ENCODE measurements around the gene MSI2.

Gene MSI2

DNA sequence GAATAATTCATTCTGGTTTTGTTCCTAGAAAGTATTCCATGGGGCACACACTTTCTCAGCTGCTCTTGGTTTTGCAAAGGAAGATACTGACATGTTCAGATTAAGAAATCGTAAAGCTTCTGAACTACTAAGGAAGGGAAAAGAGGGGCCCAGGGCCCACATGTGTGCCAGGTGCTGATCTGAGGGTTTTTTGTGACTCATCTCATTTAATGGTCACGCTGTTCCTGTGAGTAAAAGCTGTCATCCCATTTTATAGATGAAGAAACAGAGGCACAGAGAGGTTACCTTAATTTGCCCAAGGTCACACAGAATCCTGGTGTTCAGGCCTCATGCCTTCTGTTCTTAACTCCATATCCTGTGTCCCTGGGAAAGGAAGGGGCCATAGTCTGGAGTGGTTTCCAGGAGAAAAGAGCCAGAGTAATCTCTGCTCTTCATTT lies 113.2 kb downstream of the MSI2 start:
- no peak for DNase-seq (ENCODE audit: low spot score)

DNA sequence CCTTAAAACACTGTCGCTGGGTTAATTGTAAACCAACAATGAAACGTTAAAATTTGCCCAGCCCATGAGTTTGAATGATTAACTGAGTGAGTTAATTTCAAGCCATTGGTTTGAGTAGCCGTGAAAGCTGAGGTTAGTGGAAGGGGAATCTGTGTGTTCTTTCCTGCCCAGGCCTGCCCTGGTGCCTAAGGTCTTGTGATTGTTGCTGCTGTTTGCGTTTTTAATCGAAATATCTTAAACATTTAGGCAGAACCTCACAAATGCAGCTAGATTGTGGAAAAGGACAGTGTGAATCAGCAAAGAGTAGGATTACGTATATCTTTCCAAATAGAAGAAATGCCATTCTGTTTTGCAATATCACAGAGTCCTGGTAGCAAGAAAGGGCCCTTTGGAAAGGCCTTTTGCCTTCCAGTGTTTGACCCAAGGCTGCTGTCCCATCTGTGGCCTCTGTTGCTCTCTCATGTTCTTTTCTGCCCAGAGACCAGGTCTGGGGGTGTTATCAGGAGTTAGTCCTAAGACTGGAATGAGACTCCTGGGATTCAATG lies 113.8 kb downstream of the MSI2 start:
- DNase-seq (ENCODE audit: low spot score) = peak; percentile 39

DNA sequence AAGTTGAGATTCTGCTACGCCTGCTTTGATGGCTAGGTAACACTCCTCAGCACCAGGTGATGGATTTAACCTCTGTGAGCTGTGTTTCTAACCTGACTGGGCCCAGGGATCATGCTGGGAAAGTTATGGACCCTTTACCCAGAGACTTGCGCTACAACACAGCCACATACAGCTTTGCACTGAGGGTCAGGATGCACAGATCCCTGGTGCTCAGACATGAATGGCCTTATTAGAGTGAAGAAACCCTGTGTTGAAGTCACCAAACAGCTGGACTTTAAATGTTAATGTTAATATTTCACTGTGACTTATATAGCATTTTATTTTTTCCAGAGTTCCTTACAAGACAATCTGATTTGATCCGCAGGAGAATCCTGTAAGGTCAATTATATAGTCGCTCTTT lies 114.3 kb downstream of the MSI2 start:
- DNase-seq (ENCODE audit: low spot score) = no peak

DNA sequence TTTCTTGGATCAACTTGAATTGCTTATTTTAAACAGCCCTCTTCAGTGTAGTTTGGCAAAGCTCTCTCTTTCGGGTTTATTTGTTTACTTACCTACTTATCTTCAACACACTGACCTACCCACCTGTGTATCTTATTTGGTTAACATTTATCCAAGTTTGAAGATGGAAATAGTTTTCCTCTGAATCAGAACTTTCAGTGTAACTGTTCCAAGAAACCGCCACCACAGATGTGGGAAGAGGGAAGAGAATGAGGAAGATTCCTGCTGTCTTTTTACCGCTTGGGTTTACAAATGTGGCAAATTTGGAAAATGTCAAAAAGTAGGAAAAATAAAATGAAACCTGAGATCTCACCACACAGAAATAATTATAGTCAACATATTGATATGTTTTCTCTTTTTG lies 115.8 kb downstream of the MSI2 start:
- peak; percentile 45 for DNase-seq (ENCODE audit: low spot score)

DNA sequence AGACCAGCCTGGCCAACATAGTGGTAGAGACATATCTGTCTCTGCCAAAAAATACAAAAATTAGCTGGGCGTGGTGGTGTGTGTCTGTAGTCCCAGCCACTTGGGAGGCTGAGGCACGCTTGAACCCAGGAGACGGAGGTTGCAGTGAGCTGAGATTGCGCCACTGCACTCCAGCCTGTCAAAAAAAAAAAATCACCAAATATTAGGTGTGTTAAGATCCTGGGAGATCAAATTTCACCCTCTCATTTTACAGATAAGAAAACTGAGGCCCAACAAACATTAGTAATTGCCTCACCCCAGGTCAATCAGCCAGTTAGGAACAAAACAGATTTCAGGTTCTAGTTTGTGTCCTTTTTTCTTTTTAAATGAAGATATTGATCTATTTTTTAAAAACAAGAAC lies 116.7 kb downstream of the MSI2 start:
- DNase-seq (ENCODE audit: low spot score) = no peak

DNA sequence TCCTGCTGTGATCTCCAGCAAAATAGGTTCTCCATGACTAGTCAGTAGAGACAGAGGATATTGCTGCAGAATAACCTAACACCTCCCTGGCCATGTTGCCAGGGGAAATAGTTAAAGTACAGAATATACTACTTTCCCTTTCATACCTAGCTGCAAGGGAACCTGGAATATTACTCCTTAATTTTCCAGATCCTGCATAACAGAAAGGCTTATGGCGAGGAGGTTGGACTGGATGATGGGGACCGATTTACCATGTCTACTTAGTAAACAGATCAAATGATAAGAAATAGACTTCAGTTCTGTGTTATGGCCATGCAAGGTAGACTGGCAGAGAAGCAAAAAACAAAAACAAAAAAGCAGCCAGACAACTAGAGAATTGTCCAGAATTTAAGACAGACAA lies 117.4 kb downstream of the MSI2 start:
- DNase-seq (ENCODE audit: low spot score) = no peak

DNA sequence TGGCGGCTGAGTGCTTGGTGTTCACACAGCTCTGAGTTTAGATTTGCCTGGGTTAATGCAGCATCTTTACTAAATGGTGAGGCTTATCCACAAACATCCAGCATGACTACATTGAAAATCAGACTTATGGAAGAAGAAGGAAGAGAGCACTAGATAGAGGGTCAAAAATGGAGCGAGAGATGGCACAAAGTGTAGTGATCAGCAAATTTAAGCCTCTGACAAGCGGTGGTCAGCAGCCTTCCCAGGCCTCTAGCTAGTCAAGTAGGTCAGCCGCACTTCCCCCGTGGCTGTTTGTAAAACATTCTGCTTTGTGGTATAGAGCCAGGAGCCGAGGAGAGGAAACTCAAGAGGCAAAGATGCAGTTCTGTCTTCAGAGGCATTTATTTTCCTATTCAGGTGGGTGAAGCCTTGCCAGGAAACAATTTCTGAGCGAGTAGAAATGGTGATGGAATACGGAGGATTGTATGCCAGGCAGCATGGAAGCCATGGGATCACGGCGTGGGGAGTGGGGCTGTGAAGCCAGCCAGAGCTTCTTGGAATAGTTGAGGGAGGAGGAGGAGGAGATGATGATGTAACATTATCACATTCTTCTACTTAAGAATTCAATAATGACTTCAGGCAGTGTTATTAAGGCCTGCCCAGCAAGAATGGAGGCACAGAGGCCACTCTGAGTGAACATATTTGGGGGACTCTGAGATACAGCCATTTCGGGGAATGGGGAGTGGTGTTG lies 118.9 kb downstream of the MSI2 start:
- no peak for DNase-seq (ENCODE audit: low spot score)

DNA sequence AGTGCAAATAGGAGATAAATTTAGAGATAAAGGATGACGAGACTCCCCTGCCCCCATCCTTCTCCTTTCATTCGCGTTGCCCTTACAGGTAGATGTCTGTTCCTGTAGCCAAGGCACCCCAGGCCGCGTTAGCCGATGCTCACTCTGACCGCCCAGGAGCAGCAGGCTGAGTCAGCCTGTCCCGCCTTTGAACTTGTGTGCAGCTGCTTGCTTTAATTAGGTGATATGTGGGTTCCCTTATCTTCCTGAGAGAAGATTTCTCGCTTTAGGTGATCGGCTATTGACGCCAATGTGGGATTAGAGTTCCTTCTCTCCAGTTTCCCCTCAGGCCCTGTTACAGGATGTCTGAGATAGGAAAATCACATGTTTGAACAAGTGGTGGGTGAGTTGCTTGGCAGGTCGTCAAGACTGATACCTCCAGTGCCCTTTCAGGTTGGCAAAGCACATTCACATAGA lies 119.5 kb downstream of the MSI2 start:
- no peak for DNase-seq (ENCODE audit: low spot score)

DNA sequence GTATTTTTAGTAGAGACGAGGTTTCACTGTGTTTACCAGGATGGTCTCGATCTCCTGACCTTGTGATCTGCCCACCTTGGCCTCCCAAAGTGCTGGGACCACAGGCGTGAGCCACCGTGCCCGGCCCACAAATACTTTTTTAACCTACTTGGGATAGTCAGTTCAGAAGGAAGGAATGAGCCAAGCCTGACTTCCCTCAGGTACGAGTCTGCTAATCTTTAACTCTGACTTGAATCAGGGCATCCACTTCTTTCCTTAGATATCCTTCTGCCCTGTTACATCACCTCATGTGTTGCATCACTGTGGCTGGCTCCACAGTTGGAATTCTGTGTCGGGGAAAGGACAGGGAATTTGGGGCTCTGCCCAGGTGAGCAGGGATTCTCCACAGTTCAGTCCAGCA lies 120.8 kb downstream of the MSI2 start:
- peak; percentile 48 for DNase-seq (ENCODE audit: low spot score)

DNA sequence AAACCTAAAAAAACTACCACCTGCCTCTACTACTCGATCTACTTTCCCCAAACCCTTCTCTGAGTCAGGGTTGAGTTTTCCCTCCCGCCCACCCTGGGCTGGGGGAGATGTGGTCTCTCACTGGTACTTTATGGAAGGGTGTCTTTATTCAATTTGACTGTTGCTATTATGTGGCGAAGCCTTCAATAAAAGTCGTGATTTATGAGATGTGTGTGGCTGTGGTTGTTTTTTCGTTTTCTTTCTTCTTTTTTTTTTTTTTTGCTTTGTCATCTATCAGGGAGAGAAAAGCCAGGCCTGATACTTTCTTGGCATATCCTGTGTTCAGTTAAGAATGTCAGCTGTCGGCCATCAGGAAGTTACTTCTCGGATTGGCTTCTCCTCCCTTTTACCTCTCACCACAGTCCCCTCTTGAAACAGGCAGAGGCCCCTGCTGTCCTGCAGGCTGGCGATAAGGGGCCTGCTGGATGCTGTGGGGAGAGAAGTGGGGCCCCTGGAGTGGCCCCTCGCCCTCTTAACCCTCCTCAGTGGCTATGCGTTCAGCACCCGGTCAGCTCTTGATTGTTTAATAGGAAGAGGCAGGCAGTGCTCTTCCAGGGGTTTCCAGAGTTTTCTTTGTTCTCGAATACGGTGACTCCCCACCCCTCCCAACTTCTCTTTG lies 123.0 kb downstream of the MSI2 start:
- no peak for DNase-seq (ENCODE audit: low spot score)

DNA sequence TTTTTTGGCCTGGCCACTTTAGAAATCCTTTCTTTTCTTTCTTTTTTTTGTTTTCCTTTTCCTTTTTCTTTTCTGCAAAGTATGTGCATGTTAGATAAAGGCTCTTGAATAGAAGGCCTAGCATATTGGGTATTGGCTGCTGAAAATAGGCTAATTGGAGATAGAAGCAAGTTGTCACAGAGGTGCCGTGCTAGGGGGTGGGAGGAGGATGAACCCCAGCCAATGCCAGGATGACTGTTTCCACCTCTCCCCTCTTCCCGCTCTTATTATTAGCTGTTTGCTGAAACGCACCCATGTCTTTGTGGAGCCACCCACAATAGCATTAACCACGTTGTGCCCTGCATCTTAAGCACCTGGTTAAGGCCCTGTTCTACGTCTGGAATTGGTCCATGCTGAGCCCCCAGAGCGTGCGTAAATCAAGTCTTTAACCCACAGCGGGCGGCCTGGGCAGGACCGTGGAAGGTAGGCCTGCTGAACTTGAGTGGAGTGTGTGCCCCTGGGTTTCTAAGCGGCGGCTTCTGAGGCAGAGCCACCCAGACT lies 123.6 kb downstream of the MSI2 start:
- no peak for DNase-seq (ENCODE audit: low spot score)

DNA sequence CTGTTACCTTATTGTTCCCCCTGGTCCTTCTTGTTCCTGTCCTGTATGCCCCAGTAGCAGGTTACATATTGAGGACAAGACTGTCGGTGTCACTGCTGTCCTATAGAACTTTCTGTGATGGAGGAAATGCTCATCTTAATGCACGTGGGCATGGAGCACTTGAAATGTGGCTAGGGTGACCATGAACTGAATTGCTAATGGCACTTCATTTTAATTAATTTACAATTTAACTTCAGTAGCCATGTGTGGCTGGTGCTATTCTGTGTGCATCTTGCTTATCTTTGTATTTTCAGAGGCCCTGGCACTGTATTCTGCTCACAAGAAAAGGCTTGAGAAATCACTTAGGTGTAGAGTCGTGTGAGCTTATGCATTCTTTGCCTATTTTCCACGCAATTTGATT lies 125.2 kb downstream of the MSI2 start:
- DNase-seq (ENCODE audit: low spot score) = no peak

DNA sequence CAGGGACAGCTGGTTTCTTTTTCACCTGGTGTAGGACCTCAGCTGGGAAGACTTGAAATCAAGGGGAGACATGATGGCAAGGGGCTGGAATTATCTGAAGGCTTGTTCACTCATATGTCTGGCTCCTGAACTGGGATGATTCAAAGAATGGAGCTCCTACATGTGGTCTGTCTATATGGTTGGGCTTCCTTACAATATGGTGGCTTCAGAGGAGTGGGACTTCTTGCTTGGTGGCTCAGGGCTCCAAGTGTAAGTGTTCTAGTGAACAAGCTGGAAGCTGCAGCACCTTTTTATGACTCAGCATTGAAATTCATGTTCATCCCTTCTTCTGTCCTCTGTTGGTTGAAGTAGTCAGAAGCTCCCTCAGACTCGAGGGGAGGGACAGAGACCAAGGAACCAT lies 127.9 kb downstream of the MSI2 start:
- DNase-seq (ENCODE audit: low spot score) = no peak

DNA sequence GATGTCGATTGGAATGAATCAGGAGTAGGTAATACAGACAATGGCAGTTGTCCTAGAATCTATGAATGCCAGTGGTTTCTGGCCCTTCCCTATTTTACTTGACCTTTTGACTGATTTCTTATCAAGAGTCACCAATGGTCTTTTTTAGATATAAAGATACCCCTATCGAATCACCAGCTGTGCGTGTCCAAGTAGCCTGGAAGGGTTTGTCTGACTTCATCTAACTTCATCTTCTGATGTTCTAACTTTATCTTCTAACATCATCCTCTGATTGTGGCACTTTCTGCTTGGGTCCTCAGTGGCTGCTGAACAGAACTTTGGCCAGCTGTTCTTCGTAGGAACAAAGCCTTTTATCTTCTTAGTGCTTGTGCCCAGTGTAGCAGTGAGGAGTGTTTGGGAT lies 129.7 kb downstream of the MSI2 start:
- DNase-seq (ENCODE audit: low spot score) = no peak

DNA sequence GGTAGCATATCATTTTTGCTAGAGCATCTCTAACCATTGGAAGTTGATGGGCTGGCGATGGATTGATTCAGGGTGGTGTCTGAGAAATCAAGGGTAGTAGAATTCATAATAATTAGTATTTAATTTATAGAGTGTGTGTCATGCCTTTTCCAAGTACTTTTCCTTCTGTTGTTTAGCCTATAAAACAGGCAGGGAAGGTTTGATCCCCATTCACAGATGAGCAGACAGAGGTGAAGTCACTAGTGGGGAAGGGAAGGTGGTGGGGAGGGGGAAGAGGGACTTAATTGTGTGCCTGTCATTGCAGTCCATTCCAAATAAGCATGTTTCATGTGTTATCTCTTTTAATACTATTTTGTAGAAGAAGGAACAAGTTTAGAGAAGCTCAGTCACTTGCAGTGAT lies 131.3 kb downstream of the MSI2 start:
- no peak for DNase-seq (ENCODE audit: low spot score)

DNA sequence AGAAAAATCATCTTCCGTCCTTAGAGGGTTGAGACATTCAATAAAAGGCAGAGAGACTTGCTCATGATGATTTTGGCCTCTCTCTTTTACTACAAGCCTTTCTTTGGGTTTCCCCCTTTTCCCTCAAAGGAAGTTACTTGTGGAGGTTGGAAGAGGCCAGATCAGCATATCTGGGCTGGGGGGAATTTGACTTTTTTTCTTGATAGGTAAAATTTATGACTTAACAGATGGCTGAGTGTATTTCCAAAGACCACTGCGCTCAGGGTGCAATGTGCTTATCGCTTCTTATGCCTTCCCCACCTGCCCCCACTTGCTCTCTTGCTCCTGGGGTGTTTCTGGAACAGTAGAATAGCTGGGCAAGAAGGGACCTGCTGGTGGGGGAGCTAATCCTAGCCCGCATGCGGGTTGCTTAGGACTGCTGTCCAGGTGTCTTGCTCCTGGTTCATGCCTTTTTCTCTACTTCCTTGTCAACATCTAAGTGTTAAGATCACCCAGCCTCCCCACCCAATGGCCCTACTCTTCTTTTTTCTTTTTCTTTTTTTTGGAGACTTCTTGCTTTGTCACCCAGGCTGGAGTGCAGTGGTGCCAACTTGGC lies 131.9 kb downstream of the MSI2 start:
- no peak for DNase-seq (ENCODE audit: low spot score)

DNA sequence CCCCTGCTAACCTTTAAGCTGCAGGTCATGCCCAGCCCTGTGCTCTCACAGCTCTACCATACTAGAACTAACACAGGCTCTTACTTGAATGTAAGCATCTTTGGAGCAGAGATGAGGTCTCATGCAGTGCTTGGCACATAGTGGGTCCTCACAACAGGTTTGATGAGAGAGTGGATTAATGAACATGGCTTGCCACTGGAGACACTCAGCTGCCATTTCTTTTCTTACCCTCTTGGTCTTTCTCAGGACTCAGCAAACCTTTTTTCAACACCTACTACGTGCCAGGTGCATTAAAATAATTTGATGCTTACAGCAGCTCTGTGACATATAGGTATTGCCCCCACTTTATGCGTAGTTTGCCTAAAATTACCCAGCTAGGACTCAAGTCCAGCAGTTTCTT lies 133.2 kb downstream of the MSI2 start:
- no peak for DNase-seq (ENCODE audit: low spot score)

DNA sequence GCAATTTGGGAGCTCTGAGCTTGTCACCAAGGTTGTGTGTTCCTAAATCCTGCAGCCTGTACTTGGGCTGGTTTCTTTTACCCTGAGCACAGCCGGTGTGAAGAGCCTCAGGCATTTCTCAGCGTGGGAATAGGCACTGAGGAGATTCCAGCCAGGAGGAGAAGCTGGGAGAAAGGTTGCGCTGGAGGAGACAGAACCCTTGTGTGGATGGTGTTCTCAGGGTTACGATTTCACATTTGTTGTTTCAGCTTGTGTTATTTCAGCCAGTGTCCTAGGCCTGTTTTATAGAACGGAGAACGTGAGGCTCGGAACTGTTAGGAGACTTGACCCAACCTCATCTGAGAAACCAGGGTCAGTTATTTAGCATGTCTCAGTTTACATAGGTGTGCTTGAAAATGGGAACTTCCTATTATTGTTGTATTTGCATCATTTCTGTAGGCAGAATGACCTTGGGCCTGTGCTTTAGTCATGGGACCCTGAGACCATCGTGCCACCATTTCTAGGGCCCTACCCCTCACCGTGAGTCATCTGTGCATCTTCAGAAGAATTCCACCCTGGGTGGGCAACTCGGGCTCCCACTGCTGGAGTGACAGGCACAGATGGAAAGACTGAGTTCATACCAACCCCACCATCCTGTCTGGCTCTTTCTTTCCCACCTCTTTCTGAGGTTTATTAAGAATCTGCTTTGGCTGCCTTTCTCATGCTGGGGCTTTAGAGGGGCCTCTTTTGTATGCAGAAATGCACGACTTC lies 134.9 kb downstream of the MSI2 start:
- DNase-seq (ENCODE audit: low spot score) = no peak

DNA sequence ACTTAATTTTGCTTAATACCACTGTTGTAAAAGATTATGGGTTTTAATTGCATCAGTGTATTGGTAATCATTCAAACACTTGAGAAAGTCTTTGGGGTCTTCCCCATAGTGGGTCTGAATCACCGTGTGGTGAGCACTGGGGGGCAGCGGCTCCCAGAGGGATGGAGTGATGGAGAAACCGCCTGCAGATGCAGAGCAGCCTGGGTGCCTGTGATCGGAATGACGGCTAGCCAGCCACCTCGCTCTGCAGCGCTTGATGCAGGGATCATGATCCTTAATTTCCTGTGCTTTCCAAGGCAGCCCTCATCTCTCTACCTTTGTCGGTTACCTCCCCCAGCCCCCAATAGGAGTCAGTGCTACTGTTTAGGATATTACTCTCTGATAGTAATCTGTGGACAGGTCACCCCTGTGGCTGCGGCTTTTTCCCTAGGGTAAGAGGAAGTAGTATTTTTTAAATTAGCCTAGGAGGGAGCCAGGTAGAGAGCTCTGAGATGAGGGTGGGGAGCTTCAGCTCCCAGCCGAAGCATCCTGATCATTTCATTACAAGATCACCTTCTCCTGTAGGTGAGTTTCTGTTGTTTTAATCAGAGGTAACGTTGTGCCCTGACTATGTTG lies 135.6 kb downstream of the MSI2 start:
- no peak for DNase-seq (ENCODE audit: low spot score)

DNA sequence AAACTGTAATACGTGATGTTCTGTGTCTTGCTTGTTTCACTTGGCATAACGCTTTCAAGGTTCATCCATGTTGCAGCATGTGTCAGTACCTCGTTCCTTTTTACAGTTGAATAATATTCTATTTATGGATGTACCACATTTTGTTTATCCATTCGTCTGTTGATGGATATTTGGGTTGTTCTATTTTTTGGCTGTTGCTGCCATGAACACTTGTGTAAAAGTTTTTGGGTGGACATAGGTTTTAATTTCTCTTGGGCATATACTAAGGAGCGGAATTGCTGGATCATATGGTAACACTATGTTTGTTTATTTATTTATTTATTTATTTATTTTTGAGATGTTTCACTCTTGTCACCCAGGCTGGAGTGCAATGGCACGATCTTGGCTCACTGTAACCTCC lies 137.0 kb downstream of the MSI2 start:
- DNase-seq (ENCODE audit: low spot score) = no peak

DNA sequence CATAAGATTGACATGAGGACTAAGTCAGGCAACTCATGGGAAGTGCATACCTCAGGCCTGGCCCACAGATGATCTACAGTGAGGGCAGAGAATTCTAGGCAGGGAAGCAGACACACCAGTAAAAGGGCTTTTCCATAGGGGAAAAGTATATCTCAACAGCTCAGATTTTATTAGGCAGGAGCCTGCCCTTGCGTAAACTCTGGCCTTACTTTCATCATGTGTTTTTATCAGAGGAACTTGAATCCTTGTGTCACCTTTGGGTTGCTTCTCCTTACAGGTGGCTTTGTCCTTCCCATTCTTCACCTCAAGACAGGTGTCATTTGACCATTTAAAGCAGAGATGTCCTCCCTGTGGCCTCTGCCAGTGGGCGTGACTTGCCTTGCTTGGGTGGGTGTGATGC lies 138.1 kb downstream of the MSI2 start:
- no peak for DNase-seq (ENCODE audit: low spot score)
